SIG-M5 treated with dmso at 0.1 percent for 504 hours (cell line): ENCODE results near the gene RNASEH2A.

Source experiments
- DNase-seq: peaks from one replicate; lab custom pipeline; 2025; ENCODE audit not compliant: unreplicated experiment; lab: John Stamatoyannopoulos, UW

The RNASEH2A gene

DNA sequence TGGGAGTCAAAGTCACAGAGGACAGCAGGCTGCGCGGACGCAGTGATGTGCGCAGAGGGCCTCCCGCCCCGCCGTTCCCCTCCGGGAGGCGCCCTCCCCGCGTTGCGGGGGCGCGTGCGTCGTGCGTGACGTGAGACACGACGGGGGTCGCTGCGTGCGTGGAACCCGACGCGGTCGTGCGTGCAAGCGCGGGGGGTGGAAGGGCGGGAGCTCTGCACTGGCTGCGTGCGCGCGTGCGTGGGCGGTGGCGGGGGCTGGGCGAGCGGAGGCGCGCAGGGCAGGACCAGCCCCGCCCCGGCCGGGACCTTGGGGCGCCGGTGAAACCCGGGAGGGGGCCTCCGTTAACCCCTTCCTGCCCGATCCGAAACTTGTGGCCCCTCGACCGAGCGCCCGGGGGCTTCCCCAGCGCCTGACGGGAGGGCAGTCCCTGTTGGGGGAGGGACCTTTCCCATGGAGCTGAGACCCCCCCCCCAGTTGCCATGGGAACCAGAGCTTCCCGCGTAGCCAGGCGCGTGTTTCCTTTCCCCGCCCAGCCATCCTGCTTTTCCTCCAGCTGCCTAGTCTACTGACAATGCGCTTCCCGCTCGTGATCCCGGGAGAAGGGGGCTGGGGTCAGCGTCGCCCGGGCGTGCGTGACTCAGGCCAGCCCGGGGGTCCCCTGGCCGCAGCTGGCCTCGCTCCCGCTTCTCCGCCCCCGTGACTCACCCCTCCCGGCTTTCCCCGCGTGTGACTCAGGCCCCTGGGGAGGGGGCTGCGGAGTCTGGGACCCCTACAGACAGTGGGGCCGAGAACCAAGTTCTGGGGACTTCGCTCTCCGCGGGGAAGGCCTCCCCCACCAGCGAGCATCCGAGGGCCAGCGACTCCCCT, 23.7 kb upstream of the RNASEH2A start:
- DNase-seq, result peak; percentile 62

DNA sequence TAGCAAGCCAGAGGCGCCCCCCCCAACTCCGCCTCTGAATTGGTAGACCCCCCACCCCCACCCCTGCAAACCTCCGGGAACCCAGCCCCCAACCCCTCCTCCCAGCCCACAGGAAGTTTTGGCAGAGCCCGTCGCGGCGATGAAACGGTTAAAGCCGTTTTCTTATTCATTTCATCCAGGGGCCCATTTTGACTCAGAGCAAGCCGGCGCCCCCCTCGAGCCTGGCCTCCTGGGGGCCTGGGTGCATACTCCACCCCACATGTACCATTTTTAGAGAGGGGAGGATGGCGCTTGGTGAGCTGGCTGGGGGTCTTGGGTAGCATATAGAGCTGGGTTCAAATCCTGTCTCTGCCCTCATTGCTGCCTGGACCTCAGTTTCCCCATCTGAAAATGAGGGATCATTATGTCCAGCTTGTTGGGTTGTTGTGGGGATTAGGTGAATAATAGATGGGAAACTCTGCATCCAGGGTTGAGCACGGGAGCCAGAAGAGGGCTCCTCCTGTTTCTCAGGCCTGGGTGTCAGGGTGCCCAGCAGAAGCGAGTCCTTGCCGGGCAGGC, 23.0 kb upstream of the RNASEH2A start:
- peak; percentile 26 for DNase-seq

DNA sequence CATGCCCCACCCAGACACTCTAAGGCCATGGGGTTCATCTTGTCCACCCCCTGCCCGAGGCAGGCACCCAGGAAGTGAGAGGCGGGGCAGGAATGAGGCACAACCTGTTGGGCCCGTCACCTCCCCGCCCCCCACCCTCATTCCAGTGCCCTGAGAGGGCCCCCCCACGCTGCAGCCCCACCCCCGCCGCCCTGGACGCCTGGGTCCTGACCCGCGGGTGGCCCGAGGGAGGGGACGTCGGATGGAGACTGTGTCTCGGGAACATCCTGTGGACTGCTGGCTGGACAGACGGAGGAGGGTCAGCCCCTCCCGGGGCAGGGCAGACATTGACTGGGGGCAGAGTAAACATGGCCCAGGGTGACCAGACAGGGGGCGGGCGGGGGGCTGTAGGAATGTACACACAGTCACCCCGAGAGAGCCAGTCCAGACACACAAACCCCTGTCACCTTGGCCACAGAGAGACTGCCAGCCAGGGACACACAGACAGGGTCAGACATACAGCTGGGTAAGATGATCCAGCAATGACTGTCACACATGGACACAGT, 22.5 kb upstream of the RNASEH2A start:
- DNase-seq, result peak; percentile 40

DNA sequence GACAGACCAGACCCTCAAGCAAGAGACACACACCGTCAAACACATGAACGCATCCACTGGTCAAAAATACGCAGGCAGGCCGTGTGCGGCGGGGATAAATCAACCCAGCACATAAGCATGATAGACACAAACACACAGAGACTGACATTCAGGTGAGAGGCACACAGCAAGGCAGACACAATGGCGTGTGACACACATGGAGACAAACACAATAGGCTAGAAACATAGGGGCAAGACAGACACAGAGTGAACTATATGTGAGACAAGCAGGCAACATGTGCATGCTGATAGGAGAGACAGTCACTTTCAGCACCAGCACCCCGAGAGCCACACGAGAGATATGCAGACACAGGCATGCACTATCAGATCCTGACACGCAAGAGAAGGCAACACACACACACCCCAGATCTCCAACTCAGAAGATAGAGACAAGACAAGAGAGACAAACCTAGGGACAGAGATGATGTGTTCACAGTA, 22.0 kb upstream of the RNASEH2A start:
- no peak for DNase-seq

DNA sequence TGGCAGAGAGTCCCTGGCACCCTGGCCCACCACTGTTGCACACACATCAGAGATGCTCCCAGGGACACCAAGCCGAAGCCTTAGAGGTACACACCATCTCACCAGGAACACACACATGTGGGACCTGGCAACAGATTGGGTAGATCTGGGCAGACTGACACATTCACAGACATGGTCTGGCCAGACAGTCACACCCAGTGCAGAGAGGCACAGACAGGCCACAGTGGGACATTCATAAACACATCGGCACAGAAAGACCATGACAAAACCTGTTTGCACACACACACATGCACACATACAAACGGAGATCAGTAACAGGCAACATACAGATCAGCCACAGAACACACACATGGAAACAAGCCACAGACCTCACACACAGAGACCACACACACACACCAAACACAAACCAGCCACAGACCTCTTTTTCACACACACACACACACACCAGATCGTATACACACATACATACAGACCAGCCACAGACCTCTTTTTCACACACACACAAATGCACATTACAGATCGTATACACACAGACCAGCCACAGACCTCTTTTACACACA, 21.4 kb upstream of the RNASEH2A start:
- DNase-seq, result no peak

DNA sequence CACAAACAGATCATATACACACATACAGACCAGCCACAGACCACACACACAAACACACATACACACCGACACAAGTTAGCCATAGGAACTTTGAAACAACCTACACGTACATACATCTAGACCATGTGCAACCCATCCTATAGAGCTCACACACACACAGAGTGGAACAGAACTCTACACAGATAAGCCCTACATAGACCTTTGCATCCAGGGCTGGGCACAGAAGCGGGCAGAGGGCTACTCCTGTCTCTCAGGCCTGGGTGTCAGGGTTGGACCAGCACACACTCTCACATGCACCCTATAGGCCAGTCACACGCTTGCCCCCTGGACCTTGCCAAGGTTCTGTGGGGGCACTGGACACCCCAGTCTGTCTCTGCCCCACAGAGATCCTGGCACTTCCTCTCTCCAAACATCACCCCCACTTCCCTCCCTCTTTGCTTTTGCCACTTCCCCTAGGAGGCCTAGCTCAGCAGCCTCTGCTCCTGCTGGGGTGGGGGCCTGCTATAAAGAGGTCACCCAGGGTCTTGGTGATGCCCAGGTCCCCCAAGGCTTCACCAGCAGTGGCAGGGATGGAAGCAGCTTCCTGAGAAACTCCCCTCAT, 20.9 kb upstream of the RNASEH2A start:
- peak; percentile 54 for DNase-seq

DNA sequence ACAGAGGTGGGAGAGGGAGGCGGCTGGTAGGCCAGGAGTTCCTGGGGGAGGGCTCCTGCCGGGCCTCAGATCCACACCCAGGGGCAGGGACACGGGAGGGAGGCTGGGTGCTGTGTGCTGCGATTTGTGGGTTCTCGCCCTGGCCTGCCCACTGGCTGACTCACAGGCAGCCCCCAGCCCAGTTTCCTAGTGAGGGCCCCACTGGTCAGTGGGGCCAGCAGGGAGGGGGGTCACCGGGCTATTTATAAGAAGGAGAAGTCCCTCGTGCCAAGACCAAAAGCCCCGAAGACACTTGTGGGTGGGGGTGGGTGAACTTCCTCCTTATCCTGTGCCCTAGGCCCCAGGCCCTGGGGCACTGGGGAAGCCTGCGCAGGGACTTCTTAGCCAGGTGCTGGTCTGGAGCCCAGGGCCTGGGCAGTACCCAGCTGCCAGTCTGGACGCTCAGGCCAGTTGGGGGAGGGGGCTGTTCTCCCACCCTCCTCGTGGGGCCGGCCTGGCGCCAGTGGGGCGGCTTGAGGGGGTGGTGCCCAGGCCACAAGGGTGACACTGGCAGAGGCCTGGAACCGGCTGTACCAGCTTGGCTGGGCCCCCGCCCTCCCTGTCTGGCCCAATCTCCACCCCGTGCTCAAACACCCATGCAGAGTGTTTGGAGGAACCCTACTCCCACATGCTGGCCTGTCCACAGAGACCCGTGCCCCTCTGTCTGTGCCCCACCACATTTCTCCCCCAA, 20.1 kb upstream of the RNASEH2A start:
- DNase-seq, result peak; percentile 73

DNA sequence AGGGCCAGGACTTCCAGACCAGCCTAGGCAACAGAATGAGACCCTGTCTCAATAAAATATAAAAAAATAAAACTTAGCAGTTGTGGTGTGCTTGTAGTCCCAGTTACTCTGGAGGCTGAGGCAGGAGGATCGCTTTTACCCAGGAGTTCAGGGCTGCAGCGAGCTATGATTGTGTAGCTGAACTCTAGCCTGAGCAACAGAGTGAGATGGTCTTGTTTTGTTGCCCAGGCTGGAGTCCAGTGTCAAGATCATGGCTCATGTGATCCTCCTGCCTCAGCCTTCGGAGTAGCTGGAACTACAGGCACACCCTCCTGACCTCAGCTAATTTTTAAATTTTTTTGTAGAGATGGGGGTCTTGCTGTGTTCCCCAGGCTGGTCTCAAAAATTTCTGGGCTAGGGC, 19.4 kb upstream of the RNASEH2A start:
- DNase-seq, result no peak

DNA sequence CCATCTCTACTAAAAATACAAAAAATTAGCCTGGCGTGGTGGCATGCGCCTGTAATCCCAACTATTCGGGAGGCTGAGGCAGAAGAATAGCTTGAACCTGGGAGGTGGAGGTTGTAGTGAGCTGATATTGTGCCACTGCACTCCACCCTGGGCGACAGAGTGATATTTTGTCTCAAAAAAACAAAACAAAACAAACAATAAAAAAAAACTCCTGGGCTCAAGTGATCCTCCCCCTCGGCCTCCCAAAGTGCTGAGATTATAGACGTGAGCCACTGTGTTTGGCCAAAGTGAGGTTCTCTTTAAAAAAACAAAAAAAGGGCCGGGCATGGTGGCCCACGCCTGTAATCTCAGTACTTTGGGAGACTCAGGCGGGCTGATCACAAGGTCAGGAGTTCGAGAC, 18.9 kb upstream of the RNASEH2A start:
- DNase-seq, result no peak

DNA sequence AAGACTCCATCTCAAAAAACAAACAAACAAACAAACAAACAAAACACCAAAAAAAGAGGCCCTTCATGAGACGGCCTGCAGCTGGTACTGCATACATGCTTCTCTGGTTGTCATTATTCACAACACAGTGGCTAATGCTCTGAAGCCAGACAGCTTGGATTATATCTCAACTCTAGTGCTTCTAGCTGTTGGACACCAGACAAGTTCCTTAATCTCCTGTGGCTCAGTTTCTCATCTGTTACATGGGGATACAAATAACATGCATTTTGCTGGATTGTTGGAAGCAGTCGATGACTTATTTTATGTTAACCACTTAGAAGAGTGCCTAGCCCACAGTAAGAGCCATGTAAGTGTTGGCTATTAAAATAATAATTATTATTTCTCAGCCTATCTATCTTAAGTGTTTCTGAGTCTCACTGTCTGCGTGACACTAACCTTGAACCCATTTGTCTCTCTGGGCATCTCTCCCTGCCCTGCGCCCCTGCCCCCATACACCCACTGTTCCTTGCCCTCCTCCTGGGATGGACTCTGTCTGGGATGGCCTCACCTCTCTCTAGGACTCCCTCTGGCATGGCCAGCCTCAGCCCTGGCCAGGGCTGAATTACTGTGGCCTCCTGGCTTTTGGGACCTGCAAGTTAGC, 18.2 kb upstream of the RNASEH2A start:
- no peak for DNase-seq

DNA sequence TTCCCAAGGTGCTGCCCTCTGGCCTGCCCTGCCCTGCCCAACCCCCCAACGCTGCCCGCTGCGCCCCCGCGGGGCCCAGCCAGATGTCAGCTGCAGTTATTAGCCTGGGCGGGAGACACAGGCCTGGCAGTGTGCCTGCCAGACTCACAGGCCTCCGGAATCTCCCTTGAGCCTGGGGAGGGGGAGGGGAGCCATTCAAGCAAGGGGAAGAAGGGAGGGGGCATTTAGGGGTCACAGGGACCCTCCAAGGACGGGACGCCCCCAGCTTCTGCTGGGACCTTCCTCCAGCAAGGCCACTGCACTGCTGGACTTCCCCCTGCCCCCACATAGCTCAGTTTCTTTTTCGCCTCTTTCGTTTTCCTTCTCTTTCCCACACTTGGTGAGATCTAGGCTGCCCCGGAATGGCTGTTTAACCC, 17.7 kb upstream of the RNASEH2A start:
- DNase-seq, result peak; percentile 23

DNA sequence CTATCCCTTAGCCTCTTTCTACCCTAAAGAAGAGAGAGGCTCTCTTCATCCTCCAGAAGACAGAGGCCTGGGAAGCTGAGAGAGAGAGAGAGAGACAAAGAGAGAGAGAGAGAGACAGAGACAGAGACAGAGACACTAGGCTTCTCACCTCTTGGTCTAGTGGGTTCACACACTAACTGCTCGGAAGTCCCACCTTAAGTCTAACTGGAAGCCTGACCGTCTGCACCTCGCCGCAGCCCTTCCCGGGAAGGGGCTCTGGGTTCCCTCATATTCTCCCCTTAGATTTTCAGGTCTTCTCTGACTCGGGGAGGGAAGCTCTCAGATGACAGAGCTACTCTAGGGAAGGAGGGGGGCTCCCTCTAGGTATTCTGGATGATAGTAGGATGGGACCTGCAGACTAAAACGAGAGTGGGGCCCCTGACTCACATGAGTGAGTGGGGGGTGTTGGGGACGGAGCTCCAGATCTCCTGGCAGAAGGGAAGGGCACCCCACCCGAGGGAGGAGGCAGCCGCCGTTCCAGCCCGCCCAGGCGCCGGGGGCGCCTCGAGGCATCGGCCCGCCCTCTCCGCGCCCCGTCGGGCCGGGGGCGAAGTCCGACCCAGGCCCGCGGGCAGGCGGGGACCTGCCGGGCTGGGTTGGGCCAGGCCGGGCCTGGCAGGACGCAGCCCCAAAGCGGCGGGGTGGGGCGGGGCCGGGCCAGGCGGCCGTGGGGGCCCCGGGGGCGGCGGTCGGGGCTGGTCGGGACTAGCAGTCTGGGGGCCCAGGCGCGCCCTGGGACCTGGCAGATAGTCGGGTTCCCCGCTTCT, 17.1 kb upstream of the RNASEH2A start:
- DNase-seq, result peak; percentile 52

DNA sequence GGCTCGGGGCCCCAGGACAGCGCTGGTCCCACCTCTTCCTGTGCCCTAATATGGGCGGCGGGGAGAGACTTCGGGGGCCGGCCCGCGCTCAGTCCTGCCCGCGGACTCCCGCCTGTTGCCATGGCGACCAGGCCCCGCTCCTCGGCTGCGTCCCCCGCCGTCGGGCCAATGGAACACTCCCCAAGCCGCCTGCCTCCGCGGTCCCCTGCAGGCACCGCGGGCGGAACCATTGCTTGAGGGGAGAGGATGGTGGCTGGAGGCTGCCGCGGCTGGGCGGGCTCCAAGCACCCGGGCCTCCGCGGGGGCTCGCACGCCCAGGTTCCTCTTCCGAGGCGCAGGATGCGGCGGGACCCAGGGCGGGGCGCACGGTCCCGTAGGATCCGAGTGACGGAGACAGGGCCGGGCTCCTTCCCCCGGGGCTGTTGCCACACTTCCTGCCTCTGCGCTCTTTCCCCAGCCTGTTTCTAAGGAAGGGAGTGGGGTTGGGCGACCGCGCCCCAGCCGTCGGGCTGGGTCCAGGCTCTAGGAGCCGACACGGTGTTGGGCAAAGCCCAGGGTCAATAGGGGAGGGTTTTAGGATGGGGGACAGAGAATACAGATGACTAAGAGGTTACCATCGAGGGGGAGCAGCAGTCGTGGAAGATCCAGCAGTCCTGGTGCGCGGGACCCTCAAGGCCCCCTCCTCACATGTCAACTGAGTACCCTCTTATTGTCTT, 16.3 kb upstream of the RNASEH2A start:
- DNase-seq, result peak; percentile 100

DNA sequence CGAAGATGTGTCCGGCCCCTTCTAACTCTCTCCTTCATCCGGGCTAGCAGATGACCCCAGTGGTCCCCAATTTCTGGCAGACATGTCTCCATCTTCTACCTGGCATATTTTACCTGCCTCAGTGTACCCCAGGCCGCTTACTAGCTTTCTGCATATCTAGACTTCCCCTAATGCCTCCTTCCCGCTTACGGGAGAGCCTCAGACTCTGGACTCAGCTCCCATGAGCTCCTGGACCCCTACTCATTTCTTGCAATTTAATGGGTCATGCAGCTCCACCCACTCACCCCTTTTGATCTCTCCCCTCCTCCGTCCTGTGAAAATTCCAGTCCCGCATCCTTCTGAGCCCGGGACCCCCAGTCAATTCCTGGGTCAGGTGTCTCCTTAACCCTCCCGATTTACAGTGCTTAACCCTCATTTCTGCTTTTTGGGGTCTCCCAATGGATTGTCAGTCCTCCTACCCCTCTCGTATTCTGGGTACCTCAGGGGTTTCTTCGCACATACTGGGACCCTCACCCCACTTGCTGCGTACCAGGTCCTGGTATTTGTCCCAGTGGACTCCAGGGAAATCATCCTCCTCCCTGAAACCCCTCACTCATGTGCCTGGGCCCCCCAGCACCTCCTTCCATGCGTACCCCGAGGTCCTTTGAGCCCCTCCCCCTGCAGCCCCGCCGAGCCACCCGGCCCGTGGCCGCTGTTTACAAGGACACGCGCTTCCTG, 15.6 kb upstream of the RNASEH2A start:
- no peak for DNase-seq

DNA sequence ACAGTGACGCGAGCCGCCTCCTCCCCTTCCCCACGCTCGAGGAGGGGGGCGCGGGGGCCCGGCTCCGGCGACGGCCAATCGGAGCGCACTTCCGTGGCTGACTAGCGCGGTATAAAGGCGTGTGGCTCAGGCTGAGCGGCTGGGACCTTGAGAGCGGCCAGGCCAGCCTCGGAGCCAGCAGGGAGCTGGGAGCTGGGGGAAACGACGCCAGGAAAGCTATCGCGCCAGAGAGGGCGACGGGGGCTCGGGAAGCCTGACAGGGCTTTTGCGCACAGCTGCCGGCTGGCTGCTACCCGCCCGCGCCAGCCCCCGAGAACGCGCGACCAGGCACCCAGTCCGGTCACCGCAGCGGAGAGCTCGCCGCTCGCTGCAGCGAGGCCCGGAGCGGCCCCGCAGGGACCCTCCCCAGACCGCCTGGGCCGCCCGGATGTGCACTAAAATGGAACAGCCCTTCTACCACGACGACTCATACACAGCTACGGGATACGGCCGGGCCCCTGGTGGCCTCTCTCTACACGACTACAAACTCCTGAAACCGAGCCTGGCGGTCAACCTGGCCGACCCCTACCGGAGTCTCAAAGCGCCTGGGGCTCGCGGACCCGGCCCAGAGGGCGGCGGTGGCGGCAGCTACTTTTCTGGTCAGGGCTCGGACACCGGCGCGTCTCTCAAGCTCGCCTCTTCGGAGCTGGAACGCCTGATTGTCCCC, 14.9 kb upstream of the RNASEH2A start, which contains the start of gene JUNB:
Gene JUNB (plus strand): TSS at position 142 of the 706 bp plus-strand sequence. CDS start 286 bp downstream, at position 428.
- DNase-seq, result peak; percentile 92

DNA sequence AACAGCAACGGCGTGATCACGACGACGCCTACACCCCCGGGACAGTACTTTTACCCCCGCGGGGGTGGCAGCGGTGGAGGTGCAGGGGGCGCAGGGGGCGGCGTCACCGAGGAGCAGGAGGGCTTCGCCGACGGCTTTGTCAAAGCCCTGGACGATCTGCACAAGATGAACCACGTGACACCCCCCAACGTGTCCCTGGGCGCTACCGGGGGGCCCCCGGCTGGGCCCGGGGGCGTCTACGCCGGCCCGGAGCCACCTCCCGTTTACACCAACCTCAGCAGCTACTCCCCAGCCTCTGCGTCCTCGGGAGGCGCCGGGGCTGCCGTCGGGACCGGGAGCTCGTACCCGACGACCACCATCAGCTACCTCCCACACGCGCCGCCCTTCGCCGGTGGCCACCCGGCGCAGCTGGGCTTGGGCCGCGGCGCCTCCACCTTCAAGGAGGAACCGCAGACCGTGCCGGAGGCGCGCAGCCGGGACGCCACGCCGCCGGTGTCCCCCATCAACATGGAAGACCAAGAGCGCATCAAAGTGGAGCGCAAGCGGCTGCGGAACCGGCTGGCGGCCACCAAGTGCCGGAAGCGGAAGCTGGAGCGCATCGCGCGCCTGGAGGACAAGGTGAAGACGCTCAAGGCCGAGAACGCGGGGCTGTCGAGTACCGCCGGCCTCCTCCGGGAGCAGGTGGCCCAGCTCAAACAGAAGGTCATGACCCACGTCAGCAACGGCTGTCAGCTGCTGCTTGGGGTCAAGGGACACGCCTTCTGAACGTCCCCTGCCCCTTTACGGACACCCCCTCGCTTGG, 14.1 kb upstream of the RNASEH2A start:
- peak; percentile 67 for DNase-seq

DNA sequence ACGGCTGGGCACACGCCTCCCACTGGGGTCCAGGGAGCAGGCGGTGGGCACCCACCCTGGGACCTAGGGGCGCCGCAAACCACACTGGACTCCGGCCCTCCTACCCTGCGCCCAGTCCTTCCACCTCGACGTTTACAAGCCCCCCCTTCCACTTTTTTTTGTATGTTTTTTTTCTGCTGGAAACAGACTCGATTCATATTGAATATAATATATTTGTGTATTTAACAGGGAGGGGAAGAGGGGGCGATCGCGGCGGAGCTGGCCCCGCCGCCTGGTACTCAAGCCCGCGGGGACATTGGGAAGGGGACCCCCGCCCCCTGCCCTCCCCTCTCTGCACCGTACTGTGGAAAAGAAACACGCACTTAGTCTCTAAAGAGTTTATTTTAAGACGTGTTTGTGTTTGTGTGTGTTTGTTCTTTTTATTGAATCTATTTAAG, 13.5 kb upstream of the RNASEH2A start:
- DNase-seq, result no peak
